Measurements from ENCODE around the gene PRR33.

The PRR33 gene

DNA sequence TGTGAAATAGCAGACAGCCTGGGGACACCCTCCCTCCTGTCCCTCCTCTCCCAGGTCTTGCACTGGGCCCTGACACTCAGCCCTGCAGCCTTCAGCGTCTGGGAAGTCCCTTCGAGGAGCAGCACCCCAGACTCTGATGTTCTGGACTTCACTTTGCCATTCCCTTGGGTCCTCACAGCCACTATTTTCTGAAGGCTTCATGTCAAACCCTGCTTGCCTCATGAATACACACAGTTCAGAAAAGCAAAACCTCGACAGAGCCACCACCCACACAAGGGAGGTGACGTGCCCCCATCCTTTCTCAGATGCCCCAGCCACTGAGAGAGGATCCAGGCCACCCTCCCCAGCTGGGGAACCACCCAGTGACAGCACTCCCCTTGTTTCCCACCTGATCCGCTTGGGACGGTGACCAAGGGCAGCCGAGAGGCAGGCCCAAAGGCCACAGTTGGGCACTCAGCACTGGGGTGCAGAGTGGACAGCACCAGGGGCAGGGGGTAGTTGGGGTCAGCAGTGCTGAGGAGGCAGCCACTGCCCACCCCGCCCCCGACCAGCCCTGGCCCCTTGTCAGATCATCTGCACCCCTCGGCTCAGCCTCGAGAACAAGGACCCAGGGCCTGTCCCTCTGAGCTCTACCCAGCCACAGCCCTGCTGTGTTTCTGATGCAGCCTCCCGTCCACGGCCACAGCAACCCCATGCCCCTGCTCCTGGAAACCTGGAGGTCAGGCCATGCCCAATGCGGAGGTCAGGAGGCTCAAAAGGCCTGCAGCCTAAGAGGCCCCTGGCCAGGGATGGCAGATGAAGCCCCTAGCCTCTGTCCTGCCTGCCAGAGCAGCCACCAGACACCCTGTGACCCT, 24.7 kb upstream of the PRR33 start:
- DNase-seq, result no peak

DNA sequence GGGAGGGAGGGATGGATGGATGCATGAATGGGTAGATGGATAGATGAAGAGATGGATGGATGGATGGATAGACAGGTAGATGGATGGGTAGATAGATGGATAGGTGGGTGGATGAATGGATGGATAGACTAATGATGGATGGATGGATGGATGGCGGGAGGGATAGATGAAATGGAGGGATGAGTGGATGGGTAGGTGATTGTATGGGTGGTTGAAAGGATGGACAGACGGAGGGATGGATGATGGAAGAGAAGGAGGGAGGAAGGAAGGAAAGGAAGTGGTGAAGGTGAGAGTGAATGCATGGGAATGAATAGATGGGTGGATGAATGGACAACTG, 24.1 kb upstream of the PRR33 start:
- DNase-seq, result no peak

DNA sequence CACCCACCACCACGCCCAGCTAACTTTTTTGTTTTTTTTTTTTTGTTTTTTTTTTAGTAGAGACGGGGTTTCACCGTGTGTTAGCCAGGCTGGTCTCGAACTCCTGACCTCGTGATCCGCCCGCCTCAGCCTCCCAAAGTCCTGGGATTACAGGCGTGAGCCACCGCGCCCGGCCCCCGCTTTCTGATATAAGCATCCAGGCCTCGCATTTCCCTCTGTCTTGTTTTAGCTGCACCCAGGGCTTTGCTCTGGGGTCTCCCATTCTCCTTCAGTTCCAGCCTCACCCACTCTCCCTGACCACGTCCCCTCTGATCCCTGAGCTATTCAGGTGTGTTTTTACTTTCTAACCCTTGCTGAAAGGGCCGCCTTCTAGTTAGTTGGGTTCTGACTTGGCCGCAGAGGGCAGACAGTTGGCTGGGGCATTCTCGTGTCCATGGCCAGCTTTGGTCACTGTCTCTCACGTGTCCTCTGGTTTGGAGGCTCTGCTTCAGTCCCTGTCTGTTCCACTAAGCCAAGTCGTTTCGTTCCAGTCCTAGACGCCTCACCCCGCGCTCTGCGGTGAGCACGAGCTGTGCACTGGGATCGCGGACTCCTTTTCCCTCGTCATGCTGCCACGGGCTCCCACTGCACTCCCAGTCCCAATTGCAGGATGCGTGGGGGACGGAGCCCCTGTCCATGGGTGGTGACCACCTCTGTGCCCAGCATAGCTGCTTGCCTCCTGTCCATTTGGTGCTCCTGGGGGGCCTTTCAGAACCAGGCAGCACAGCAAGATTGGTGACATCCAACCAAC, 21.8 kb upstream of the PRR33 start:
- no peak for DNase-seq

DNA sequence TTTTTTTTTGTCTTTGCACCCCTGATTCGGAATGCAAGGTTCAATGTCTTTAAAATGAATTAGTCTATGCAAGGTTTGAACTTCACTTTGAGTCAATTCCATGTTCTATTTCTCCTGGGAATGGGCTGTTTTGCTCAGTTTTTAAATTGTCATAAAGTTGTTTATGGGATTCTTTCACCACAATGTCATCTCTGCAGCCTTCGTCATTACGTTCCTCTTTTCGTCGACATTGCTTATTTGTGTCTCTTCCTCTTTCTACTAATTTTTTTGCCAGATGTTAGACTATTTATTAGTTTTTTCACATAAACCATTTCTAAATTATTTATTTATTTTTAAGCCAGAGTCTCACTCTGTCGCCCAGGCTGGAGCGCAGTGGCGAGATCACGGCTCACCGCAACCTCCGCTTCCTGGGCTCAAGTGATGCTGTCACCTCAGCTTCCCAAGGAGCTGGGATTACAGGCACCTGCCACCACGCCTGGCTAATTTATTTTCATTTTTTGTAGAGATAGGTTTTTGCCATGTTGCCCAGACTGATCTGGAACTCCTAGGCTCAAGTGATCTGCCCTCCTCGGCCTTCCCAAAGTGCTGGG, 20.7 kb upstream of the PRR33 start:
- no peak for DNase-seq

DNA sequence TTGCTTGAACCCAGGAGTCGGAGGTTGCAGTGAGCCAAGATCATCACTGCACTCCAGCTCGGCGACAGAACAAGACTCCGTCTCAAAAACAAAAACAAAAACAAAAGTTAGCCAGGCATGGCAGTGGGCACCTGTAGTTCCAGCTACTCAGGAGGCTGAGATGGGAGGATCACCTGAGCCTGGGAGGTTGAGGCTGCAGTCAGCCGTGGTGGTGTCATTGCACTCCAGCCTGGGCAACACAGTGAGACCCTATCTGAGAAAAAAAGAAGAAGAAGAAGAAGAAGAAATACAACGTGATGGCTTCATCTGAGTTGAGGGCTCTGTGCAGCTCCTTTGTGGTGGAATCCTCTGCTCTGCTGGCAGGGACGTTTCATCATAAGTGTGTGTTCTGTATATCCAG, 17.8 kb upstream of the PRR33 start:
- no peak for DNase-seq

DNA sequence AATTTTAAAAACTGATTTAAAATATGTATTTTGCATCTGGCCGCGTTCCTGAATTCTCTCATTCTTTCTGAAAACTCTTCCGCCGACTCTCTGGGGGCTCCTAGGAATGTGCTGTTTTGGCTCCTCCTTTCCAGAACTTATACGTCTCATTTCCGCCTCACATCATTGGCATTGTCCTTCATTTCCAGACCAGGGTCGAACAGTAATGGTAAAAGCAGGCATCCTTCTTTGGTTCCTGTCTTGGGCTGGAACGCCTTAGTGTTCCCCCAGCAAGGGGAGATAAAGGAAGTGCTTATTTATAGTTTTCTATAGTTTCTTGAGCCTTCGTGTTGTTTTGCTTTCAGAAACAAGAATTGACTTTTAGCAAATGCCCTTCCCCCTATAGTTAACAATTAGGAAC, 16.9 kb upstream of the PRR33 start:
- no peak for DNase-seq

DNA sequence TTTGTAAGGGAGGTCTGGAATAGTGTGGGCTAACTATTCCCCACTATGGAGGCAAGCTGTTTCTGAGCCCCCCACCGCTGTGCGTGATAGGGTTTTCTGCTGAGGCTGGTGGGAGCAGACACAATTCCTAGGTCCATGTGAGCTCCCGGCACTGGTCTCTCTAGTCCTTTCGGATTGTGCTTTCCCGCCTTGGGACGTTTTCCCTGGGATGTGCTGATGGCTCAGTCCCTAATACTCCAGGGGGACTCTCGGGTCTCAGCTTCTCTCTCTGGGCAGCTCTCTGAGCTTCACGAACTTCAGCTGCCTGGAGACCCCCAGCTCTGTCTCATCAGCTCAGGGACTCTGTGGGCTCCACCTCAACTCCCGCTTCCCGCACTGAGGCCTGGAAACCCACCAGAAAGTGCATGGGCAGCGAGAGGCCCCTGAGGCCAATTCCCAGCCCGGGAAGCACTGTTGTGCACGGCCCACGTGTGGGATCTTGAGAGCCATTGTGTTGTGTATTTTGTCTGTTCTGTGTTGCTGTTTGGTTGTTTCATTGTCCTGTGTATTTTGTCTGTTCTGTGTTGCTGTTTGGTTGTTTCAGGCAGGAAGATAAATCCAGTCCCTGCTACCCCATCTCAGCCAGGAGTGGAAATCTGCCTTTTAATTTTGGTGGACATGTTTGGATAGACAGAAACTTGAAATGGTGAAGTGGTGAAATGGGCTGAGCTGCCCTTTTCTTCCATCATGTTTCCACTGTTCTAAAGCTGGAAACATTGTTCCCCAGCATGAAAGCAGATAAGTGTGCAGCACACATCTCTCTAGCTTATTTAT, 15.1 kb upstream of the PRR33 start:
- no peak for DNase-seq

DNA sequence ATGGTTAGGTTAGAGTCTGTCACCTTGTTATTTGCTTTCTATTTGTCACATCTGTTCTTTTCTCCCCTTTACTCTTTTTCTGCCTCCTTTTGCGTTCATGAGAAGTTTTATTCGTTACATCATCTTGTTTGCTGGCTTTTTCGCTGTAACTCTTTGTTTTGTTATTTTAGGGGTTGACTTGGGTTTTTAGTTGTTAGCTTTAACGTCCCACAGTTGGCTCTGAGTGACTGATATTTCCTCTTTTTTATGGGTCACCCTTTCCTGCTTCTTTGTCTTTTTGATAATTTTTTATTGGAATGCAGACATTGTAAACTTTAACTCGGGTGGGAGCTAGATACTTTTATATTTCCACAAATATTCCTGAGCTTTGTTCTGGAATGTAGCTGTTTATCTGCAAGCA, 14.5 kb upstream of the PRR33 start:
- no peak for DNase-seq

DNA sequence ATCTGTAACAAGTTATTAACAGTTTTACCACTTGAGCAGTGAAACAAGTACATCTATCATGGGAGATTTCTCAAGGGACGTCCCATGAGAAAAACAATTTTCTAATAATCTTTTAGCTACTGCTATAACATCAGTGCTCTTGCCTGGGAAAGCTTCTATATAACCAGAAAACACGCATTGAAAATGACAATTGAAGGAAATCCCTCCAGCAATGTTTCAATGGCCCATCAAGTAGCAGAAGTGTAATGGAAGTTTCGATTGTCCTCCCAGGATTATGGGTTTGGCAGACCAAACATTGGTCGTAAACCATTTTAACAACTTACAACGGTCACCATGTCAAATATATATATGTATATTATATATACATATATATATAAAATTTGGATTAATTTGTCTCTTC, 8.0 kb upstream of the PRR33 start:
- no peak for DNase-seq

DNA sequence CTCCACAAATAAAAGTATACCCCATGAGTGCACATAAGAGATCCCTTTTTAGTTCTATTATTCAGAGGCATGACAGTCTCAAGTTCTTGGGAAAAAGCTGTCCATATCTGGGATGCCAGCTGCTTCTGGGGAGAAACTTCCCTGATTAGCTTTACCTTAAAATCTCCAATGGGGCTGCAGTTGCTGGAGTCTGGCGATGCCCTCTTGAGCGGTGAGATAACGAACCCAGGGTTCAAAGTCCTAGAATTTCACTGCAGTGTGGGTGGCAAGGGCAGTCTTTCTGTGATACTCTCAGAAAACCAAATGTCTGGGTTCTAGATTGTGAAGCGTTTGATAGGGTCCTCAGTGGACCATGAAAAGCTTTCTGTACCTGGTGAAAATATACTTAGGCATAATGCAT, 7.4 kb upstream of the PRR33 start:
- no peak for DNase-seq

DNA sequence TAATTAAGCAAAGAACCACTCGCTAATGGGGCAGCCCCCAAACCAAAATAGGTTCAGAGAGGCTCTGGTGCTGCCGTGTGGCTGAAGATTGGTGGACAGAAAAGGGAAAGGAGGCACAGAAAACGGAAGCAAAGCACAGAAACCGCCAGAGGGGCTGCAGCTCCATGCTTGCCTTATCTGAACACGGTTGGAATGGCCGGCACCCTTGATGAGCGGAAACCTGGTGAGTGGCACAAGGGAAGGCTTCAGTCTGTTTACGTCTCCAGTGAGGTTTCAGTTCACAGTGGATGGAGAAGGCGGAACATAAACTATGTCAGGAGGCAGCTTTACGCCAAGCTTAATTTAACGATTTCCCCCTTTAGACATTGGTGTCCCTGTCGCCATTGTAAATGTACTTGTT, 5.2 kb upstream of the PRR33 start:
- DNase-seq, result no peak

DNA sequence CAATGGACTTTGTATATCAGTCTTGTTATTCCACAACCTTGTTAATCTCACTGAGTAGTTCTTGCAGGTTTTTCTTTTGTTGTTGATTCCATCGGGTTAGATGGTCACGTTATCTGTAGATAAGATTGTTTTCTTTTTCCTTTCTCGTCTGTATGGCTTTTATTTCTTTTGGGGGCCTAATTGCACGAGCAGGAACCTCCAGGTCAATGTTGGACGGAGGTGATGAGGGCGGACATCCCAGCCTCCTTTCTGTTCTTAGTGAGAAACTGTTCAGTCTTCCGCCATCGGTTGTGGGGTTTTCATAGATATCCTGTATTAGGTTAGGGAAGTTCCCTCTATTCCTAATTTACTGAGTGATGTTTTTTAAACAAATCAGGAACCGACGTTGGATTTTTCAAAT, 4.8 kb upstream of the PRR33 start:
- no peak for DNase-seq

DNA sequence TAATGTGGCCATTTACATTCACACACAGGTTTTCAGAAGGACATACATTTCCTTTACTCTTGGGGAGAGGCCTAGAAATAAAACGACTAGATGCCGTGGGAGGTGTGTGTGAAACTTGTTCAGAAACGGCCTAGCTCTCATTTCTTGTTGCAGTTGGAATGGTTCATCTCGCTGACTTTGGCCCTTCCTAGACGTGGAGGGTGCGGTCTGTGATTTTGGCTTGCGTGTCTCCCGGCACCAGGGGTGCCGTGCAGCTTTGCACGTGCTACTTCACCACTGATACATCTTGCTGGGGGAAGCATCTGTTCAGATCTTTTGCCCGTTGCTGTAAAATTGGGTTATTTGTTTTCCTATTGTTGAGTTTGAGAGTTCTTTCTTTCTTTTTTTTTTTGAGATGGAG, 3.1 kb upstream of the PRR33 start:
- no peak for DNase-seq

DNA sequence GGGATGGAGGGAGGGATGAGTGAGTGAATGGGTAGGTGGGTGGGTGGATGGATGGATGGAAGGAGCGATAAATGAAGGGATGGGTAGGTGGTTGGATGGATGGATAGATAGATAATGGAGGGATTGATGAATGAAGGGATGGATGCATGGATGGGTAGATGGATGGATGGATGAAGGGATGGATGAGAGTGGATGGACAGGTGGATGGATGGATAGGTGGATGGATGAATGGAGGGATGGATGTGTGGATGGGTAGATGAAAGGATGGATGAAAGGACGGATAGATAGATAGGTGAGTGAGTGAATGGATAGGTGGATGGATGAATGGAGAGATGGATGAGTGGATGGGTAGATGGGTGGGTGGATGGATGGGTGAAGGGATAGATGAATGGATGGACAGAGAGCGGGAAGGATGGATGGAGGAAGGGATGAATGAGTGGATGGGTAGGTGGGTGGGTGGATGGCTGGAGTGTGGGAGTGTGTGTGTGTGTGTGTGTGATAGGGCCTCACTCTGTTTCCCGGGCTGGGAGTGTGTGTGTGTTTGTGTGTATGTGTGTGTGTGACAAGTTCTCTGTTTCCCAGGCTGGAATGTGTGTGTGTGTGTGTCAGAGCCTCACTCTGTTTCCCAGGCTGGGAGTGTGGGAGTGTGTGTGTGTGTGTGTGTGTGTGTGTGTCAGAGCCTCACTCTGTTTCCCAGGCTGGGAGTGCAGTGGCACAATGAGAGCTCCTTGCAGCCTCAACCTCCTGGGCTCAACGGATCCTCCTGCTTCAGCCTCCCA, 2.1 kb upstream of the PRR33 start:
- DNase-seq, result no peak

DNA sequence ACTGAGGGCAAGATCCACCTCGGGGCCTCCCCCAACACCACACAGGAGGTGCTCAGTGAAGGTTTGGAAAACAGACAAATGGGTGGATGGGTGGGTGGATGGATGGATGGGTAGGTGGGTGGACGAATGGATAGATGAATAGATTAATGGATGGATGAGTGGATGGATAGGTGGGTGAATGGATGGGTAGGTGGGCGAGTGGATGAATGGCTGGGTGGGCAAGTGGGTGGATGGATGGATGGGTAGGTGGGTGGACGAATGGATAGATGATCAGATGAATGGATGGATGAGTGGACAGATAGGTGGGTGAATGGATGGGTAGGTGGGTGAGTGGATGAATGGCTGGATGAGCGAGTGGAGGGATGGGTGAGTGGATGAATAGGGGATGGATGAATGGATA, 863 bp upstream of the PRR33 start:
- DNase-seq, result no peak

DNA sequence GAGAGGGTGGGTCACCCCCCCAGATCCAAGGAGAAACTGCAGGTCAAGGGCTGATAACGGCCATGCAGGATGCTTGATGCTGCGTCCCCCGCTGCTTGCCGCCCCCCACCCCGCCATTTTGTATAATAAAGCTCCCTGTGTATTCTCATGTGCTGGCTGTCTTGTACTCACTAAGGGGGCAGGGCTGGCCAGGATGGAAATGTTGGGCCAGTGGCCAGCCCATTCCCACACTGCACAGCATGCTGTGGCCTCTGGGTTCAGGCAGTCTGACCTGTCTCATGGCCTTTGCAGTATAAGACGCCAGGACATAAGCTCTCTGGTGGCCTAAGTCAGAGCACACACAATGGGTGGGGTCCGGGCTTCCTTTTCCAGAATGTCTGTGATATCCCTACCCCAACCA, 421 bp upstream of the PRR33 start:
- no peak for DNase-seq

DNA sequence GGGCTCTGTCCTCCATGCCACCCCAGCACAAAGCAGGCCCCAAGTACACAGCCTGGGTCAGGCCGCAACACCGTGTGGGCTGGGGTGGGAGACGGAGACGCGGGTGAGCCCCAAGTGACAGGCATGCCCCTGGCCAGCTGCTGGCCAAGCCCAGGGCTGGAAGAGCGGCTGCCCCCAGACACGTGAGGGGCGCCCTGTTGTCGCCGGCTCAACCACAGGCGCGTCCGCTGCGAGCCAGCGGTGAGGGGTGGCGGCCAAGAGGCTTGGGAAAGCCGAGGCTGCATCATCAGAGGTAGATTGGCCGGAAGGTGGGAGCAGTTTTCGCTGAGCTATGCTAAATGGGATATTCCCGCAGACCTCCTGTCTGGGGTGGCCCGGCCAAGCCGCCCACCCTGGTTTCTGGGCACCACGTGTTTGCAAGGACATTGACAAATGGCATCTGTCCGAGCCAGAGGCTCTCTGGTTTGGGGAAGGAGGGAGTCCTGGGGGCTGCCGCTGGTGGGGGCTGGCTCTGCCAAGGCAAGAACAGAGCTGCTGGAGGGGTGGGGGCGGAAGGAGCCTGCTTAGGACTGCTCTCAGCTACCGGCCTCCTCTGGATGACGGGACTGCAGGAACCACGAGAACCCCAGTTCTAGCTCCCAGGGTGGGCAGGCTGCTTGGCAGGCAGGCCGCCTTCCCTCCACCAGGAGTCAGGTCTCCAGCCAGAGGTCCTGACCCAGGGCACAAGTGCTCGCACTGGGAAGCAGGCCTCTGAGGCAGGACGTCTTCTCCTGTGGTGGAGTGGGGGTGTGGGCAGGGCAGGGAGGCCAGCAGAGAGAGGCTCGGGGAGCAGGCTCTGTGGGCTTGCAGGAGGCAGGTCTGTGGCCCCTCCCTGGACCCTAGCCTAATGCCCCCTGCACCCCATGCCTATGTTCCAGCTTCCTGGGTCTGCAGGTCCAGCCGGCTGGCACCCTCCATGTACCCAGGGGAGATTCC, 552 bp downstream of the PRR33 start:
- DNase-seq, result no peak

DNA sequence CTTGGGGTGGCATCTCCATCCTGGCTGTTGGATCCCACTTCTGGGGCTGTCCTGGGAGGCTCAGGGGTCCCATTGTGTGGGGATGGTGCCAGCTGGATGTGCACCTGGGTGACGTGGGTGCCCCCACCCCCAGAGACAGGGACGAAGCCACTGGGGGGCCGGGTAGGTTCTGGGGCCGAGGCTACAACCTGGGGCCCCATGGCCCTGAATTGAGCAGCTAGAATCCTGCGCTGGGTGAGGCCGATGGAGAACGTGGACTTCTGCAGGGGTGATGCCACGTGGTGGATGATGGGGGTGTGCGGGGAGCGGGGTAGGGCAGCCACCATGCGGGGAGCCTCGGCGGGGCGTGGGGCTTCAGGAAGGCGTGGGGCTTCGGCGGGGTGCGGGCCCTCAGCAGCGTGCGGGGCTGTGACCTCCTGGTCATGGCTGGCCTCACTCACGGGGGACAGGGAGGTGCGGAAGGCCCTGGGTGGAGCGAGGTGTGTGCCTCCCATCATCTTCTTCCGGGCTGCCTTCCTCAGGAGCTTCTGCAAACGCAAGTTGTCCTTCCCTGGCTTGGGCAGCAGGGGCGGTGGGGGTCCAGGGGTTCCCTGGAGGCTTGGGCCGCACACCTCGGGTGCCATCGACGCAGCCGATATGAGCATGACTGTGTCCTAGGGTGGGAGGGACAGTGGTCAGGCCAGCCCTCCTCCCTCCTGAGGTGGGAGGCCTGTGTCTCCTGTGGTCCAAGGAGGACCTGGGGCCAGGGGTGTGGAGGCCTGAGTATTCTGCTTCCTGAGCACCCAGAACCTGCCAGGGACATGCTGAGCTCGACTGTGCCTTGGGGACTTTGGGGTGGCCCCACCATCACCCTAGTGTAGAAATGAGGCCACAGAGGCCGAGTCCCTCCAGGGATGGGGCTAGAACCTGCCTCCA, 1.5 kb downstream of the PRR33 start:
- DNase-seq, result no peak

DNA sequence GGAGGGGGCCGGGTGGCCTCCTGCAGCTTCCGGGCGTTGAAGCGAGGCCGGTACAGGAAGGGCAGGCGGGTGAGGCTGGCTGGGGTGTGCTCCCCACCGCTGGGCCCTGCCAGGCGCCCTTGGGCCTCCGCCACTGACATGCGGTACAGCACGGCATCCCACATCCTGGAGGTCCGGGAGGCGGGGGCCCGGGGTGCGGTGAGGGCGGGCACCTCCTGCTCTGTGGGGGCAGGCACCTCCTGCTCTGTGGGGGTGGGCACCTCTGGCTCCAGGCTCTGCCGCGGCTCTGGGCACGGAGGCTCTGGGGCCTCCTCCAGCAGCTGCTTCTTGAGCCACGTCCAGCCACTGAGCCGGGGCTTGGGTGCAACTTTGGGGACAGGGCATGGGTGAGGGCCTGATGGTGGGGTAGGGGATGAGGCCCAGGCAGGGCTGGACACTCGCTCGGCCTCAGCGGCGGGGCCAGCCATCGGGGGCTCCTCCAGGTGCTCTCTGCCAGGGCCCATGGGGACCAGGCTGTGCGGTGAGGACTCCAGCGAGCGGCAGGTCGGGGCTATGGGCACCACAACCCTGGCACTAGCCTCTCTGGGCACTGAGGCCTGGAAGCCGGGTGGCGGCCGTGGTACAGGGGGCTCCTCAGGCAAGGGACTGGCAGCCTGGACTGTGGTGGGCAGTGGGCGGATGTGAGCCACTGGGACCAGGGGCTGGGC, 2.3 kb downstream of the PRR33 start:
- DNase-seq, result peak; percentile 77
